ENCODE measurements around the gene DBT. TPM values are rescaled to one million over a fixed set of nuclear protein-coding genes. Genes with fewer than 3 reads are reported as not detected.

Gene DBT
- total and polyA plus RNA-seq, 2 of the 13 experiments (the other 11 are each of a cell fraction or from before 2014, with no cell fraction given): 3.3 to 10.2 TPM

DNA sequence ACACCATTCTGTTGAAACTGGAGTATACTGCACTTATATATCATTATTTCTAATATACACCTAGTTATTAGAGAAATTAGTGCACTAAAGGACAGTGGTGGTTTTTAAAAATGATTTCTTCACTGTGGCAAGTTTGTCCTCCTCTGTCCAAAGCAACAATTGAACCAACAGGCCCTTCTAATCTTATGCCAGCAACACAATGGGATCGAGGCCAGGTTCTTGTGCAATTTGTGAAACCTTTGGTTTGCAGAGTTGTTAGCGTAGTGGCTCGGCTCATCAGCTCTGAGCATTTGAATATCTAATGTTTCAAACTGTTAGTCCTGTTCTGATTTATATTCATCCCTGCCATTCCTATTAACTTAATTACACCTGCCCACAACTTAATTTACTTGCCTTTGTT is 61.7 kb downstream of the DBT start:
- Histone ChIP-seq H3K4me3 (replicated peaks in 1 of 3; ENCODE audit: insufficient read depth in 1 of 3, low read depth in 2 of 3, low read length in 3 of 3) (no peak overlapping the region), H3K9me3 (ENCODE audit: low read length) (no peaks in the 10 kb centered on the region), H3K27me3 (ENCODE audit: control insufficient read depth in 1 of 2, insufficient read depth in 2 of 2, low read length in 2 of 2) (no peaks in the 10 kb centered on the region), H3K79me2 (ENCODE audit: insufficient read depth, low read length) (no peaks in the 10 kb centered on the region), H3K4me2 (ENCODE audit: low read depth, low read length) (no peak overlapping the region), H3K36me3 (replicated peaks in 1 of 2; ENCODE audit: control insufficient read depth in 1 of 2, insufficient read depth in 2 of 2, low read length in 2 of 2) (no peaks in the 10 kb centered on the region), H3K27ac (ENCODE audit: extremely low read length, insufficient read depth, low read length) (no peak overlapping the region), H4K20me1 (ENCODE audit: insufficient read depth, low read length) (no peaks in the 10 kb centered on the region), H3K4me1 (ENCODE audit: insufficient read depth, low read length) (no peaks in the 10 kb centered on the region), H2AFZ (ENCODE audit: low read length) (no peak overlapping the region), H3K9ac (ENCODE audit: insufficient read depth, low read depth, low read length) (no peak overlapping the region)
- TF ChIP-seq CEBPB (IDR thresholded peaks at IDR 0.05; ENCODE audit: borderline replicate concordance, low read depth, low read length) (peak; percentile 79), ZFP36 (IDR thresholded peaks at IDR 0.05; ENCODE audit: borderline replicate concordance, low read depth, low read length, partially characterized antibody) (no peak), ERF (CRISPR knock-in tag; IDR thresholded peaks at IDR 0.05) (no peak), ARID2 (CRISPR knock-in tag; IDR thresholded peaks at IDR 0.05; ENCODE audit: borderline replicate concordance) (no peak), ZNF589 (CRISPR knock-in tag; conservative IDR thresholded peaks at IDR 0.05) (no peak)
- DNase-seq (ENCODE audit: low spot score) (peak; percentile 17), ATAC-seq (peak; percentile 58), FAIRE-seq (no peak)
- ChIA-PET CTCF (ENCODE audit: low intra/inter-chr PET ratio, low total read pairs) (no interaction called here), POLR2A (no interaction called here)
- WGBS (ENCODE audit: low lambda C conversion rate): 54% methylated on average over 3 of the region's 3 CpGs
- intact Hi-C loops (cut with micrococcal nuclease; ENCODE audit: unreplicated experiment): no loop called here
- in situ Hi-C loops (cut with HindIII; ENCODE audit: extremely low pct_ligation_motif_present, low pct_unique_long_range_greater_than_20kb): no loop called here
- no TSS peak for BruUV-seq (replicated peaks)

DNA sequence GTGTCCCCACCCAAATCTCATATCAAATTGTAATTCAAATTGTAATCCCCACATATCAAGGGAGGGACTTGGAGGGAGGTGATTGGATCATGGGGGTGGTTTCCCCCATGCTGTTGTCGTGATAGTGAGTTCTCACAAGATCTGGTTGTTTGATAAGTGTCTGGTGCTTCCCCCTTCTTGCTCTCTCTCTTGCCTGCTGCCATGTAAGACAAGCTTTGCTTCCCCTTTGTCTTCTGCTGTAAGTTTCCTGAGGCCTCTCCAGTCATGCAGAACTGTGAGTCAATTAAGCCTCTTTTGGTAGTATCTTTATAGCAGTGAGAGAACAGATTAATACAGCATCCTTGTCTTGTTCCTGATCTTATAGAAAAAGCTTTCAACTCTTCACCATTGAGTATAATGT is 65.1 kb downstream of the DBT start:
- H2AFZ ChIP-seq (ENCODE audit: low read length): no peak overlapping the region
- CTCF ChIA-PET (ENCODE audit: low intra/inter-chr PET ratio, low total read pairs): no interaction called here
- intact Hi-C loops (cut with micrococcal nuclease; ENCODE audit: unreplicated experiment) (no loop called here), in situ Hi-C loops (cut with HindIII; ENCODE audit: extremely low pct_ligation_motif_present, low pct_unique_long_range_greater_than_20kb) (no loop called here)
- no peaks in the 10 kb centered on the region for H3K79me2 ChIP-seq (ENCODE audit: insufficient read depth, low read length)
- FAIRE-seq (no peak), DNase-seq (ENCODE audit: low spot score) (no peak), ATAC-seq (no peak)
- no peak overlapping the region for H3K9ac ChIP-seq (ENCODE audit: insufficient read depth, low read depth, low read length)
- H3K27ac ChIP-seq (ENCODE audit: extremely low read length, insufficient read depth, low read length): no peak overlapping the region
- H3K4me2 ChIP-seq (ENCODE audit: low read depth, low read length): no peak overlapping the region
- no peaks in the 10 kb centered on the region for H3K36me3 ChIP-seq (replicated peaks in 1 of 2; ENCODE audit: control insufficient read depth in 1 of 2, insufficient read depth in 2 of 2, low read length in 2 of 2)
- no peaks in the 10 kb centered on the region for H3K9me3 ChIP-seq (ENCODE audit: low read length)
- BruUV-seq (replicated peaks): no TSS peak
- H3K4me1 ChIP-seq (ENCODE audit: insufficient read depth, low read length): no peaks in the 10 kb centered on the region
- 38% methylated on average over 1 of the region's 1 CpG for WGBS (ENCODE audit: low lambda C conversion rate)
- H3K4me3 ChIP-seq (replicated peaks in 1 of 3; ENCODE audit: insufficient read depth in 1 of 3, low read depth in 2 of 3, low read length in 3 of 3): no peak overlapping the region
- H4K20me1 ChIP-seq (ENCODE audit: insufficient read depth, low read length): no peaks in the 10 kb centered on the region
- POLR2A ChIA-PET: no interaction called here
- H3K27me3 ChIP-seq (ENCODE audit: control insufficient read depth in 1 of 2, insufficient read depth in 2 of 2, low read length in 2 of 2): no peaks in the 10 kb centered on the region
- TF ChIP-seq AGO1 (IDR thresholded peaks at IDR 0.05; ENCODE audit: low read depth, low read length, poor library complexity, severe bottlenecking) (no peak), RARA (CRISPR knock-in tag; IDR thresholded peaks at IDR 0.05) (no peak), ASH2L (IDR thresholded peaks at IDR 0.05; ENCODE audit: insufficient read length, low read depth, low read length) (no peak), ZBTB1 (CRISPR knock-in tag; IDR thresholded peaks at IDR 0.05; ENCODE audit: borderline replicate concordance) (no peak), U2AF2 (IDR thresholded peaks at IDR 0.05; ENCODE audit: low read depth, low read length) (no peak), GMEB2 (CRISPR knock-in tag; IDR thresholded peaks at IDR 0.05; ENCODE audit: low read depth) (no peak), ETS1 (CRISPR knock-in tag; IDR thresholded peaks at IDR 0.05) (no peak), ZNF703 (CRISPR knock-in tag; IDR thresholded peaks at IDR 0.05; ENCODE audit: borderline replicate concordance) (no peak), AHR (CRISPR knock-in tag; IDR thresholded peaks at IDR 0.05) (no peak), ZNF644 (CRISPR knock-in tag; IDR thresholded peaks at IDR 0.05; ENCODE audit: low read depth) (no peak)
- TF ChIP-seq, protein P1, sequence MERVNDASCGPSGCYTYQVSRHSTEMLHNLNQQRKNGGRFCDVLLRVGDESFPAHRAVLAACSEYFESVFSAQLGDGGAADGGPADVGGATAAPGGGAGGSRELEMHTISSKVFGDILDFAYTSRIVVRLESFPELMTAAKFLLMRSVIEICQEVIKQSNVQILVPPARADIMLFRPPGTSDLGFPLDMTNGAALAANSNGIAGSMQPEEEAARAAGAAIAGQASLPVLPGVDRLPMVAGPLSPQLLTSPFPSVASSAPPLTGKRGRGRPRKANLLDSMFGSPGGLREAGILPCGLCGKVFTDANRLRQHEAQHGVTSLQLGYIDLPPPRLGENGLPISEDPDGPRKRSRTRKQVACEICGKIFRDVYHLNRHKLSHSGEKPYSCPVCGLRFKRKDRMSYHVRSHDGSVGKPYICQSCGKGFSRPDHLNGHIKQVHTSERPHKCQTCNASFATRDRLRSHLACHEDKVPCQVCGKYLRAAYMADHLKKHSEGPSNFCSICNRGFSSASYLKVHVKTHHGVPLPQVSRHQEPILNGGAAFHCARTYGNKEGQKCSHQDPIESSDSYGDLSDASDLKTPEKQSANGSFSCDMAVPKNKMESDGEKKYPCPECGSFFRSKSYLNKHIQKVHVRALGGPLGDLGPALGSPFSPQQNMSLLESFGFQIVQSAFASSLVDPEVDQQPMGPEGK (CRISPR knock-in tag; IDR thresholded peaks at IDR 0.05): no peak
